Stimulated activated CD4-positive, alpha-beta T cell treated with anti-CD3 and anti-CD28 coated beads, Interleukin-1b, Interleukin-23, amount 100 ng/mL, for 1 hour (primary cell): ENCODE measurements around the gene FAM83G.
"Not testable (repeated sequence)": the region's sequence is repeated elsewhere in the genome, so short reads cannot be mapped to it uniquely, and the experiment has no call there.

Experiments used
- DNase-seq, 2 donors: peaks; one replicate each; pipeline ENCODE4 v3.0.0-alpha.2; 2020; ENCODE audit warnings: low read depth in 2 of 2

FAM83G gene

DNA sequence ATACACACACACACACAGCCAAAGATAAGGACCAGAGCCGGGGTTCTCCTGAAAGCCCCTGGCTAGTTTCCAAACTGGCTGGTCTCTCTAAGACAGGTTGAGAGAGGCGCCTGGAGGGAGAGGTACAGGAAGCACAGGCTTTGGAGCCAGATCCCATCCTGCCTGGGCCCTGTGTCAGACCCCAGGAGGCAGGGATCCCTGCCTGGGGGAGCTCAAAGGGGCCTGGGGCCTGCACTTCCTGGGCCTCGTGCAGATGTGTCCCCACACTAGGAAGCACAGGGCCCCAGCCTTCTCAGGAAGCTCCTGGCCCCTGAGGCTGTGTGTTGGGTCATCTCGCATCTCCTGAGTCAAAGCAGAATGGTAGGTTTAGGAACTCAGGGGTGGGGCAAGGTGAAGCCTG, 36.6 kb downstream of the FAM83G start:
- no peak for DNase-seq

DNA sequence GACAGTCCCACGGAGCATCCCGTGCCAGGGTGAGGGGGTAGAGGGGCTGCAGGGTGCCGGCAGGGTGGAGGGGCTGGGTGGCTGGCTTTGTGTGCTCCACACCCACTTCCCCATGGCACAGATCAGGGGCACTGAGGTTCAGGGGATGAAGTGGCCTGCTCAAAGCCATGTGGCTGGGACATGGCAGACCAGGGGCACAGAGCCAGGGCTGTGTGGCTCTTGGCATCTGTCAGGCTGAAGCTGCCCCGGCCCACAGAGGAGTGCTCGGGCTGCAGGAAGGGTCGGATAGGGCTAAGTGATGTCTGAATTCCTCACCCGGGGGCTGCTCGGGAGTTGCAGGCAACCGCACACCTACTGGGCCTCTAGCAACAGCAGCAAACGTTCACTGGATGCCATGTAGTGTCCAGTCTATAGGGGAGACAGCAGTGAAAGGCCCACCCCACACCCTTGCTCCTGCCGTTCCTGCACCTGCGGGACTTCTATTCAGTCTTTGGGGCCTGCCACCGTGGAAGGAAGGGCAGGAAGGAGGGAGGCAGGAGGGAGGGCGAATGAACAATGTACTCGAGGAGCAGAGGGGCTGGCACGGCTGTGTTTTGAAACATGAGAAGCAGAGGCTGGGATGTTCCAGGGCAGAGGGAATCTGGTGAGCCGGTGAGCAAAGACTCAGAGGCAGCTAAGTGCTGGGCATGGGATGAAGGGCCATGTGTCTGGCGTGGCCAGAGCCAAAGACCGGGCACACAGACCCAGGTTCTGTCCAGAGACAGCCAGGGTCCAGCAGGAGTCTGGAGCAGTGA, 37.5 kb downstream of the FAM83G start:
- DNase-seq, result no peak

DNA sequence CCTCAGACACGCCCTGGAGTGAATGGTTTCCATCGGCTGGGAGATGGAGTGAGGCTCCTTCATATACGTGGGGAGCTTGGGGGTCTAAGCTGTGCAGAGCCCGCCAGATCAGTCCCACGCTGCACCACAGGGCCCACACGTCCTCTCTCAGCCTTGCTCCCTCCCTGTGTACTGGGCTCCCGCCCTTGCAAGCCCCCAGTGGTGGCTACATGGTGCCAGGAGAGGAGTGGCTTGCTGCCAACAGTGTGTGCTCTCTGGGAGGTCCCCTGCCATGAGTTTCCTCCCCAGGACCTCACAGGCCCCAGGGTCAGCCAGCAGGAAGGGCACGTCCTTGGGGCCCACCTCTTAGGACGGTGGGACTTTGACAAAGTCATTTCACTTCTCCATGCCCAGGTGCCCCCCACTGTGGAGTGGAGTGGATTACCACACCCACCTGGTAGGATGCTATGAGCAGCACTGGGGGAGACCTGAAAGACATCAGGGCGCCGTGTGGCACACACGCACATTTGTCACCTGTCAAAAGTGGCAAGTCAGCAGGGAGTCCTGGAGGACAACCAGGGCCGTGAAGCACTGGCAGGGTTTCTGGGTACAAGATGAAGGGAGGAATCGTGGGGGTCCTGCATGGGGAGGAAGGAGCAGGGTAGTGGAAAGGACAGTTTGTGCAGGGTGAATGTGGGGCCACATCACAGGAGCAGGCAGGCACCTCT, 38.9 kb downstream of the FAM83G start:
- DNase-seq, result no peak

DNA sequence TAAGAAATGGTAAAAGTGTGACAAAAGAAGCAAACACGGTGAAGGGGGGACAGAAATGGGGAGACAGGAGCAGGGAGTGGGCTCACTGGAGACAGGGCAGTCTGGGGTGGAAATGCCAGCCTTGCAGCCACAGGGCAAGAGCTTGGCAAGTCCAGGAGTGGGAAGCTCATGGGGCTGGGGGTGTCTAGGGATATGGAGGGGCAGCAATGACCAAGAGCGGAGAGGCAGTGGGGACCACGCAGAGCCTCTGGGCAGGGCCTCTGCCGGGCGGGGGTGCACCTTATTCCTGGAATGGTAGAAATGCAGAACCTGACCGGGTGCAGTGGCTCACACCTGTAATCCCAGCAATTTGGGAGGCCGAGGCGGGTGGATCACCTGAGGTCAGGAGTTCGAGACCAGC, 40.0 kb downstream of the FAM83G start:
- no peak for DNase-seq

DNA sequence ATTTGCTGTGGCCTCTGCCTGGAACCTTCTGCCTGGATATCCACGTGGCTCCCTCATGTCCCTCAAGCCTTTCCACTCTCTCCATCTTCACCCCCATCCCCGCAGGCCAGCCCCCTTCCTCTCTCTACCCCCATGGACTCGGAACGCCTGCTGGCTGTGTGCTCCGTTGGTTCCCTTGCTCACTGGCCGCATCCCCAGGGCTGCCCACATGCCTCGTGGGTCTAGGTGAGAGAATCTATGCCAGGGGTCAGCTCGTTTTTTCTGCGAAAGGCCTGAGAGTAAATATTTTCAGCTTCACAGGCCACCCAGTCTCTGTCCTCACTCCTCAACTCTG, 40.6 kb downstream of the FAM83G start:
- DNase-seq, result no peak

DNA sequence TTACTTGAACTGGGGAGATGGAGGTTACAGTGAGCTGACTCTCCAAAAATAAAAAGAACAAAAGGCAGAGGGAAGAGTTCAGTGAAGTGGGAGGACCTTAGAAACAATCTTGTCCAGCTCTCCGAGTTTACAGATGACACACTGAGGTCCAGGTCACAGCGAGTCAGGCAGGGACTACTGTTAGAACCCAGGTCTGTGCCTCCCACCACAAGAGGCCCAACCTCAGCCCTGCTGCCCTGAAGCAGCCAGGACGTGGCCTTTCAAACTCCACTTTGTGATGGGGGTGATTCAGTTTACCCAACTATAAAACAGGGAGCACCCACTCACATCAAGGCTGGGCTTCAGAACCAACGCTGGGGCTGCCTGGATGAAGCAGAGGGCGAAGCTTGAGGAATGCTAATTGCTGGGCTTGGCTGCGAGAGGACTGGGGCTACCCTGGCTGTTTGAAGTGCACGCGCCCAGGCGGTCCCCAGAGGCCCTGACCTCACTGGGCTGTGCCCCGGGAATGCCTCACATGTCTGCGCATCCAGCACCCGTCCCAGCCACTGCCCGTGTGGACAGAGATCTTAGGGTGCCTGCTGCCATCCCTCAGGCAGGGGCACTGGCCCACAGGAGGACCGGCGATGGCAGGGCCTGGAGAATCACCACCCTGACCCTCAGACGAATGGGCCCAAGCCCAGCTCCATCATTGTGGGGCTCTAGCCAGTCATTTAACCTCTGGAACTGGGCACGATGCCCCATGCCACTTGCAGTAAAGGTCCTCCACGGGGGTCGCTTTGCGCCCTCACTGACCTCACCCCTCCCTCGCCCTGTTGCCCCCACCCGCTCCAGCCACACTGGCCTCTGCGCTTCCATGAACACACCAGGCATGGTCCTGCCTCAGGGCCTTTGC, 41.2 kb downstream of the FAM83G start:
- DNase-seq, result no peak

DNA sequence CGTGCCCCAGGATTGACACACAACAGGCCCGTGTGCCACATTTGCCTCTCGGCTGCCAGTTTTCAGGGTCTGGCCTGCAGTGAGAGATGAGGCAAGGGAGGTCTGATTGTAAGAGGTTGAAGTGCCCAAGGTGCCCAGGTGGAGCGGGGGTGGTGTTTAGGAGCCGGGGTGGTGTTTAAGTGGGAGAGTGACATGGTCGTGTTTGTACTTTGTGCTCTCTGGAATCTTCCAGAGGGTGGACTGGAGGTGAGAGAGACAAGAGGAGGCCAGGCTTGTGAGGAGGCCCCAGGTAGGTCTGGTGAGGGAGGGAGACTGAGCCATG, 42.1 kb downstream of the FAM83G start:
- DNase-seq, result no peak

DNA sequence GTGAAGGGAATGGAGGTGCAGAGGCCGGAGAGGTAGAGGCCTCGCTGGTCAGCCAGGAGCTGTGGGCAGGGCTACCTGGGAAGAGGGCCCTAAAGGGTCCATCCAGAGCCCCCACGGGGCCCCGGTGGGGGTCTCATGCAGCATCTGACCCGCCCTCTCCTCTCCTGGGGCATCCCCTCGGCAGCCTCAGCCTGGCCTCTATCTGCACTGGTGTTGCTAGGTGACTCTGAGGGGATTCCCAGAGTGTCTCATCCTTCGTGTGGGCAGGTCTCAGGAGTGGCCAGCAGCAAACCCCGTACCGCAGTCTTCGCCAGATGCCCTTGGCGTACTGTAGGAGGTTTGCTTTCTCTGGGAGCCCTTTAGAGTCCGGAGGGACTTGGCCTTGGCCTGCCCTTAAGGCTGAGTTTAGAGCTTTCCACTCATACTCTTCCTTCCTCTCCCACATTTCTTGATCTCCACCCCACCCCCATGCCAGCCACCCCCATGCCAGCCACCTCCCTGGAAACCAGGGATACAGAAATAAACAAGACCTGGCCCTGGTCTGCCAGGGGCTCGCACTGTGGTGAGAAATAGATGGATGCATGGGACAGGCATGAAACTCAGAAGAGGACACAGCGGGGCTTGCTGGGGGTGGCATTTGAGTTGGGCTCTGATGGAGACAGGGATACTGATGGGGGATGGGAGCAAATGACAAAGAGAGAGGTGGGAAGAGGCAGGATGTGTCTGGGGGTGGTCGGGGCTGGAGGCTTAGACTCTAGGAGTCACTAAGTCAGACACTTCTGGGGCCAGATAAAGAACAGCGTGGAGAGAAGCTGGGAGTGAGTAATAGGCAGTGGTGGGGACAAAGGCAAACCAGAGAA, 42.7 kb downstream of the FAM83G start:
- no peak for DNase-seq

DNA sequence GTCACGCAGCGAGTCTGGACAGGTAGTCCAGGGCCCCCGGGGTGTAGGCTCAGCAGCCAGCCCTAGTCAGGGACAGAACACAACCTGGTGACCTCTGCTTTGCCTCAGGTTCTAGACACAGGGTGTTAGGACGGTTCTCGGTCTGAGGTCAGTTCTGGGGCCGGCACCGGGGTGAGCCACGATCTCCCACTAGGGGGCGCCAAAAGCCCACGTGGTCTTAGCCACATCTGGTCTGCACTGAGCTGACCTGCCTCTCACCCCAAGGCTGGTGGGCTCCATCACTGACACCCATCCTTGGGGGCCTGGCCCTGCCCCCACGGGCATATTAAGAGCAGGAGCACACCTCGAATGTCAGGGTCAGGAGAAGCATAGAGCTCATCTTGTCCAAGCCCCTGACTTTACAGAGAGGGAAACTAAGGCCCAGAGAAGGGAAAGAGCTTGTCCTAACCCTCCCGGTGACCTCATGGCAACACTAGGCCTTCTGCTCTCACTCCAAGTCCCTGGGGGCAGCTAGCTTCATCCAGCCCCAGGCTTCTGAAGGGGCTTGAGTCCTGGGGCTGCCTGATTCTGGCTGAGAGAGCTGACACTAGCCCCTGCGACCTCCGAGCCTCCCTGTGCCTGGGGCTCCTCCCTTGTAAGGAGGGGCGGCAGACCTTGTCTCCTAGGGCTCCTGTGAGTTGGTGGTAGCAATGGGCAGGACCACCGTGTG, 43.6 kb downstream of the FAM83G start:
- peak; percentile 48 to 73 for DNase-seq

DNA sequence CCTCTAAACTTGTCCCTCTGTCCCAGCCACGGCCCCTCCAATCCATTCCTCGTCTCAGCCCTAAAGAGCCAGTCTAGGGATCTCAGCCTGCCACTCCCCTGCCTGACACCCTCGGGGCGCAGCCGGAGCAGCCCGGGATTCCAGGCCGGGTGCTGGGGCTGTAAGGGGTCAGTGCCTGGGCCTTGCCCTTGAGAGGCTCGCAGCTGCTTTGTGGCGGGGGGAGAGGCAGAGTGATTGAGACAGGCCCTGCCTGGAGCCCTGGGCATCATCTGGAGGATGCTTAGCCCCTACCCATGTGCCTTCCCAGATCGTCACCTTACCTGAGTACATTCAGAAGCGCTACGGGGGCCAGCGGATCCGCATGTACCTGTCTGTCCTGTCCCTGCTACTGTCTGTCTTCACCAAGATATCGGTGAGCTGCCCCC, 44.3 kb downstream of the FAM83G start:
- no peak for DNase-seq

DNA sequence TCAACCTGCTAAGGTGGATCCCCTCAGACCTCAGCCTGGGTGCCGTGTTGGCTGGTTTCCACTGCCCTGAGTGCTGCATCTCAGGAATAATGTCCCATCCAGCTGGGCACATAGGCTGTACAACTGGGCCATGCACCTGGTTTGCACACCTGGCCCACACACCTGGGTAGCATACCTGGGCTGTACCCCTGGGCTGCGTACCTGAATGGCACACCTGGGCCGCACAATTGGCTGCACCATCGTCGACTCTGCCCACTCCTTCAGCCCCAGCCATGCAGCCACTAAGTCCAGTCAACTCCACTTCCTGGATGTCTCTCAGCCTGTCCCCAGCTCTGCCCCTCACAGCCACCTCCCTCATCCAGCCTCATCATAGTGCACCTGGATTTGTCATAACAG, 44.7 kb downstream of the FAM83G start:
- no peak for DNase-seq

DNA sequence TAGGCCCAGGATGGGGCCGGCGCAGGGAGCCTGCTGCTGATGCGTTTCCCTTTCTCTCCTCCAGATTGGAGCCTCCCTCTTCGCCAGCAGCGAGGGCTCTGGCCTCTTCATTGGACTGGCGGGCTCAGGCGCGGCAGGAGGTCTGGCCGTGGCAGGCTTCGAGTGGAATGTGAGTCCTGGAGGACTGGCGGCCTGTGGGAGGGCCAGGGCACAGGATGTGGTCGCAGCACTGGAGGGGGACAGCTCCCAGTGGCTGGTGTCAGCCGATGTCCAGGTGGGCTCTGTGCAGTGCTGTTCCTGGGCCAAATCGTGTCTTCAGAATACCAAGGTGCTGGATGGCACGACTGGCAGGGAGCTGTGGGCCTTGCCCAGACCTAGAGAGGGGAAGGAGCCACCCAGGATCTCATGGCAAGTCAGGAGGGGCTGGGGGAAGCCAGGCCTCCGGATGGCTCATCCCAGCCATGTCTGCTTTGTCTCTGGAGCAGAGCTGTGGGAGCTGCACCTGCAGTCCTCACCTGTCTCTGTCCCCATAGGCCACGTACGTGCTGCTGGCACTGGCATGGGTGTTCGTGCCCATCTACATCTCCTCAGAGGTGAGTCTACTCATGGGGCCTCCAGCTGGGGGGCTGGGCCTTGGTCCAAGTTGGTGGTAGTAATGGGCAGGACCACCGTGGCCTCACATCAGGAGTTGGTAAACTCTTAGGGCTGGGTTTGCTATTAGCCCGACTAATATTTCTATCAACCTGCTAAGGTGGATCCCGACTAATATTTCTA, 45.3 kb downstream of the FAM83G start:
- DNase-seq, result no peak

DNA sequence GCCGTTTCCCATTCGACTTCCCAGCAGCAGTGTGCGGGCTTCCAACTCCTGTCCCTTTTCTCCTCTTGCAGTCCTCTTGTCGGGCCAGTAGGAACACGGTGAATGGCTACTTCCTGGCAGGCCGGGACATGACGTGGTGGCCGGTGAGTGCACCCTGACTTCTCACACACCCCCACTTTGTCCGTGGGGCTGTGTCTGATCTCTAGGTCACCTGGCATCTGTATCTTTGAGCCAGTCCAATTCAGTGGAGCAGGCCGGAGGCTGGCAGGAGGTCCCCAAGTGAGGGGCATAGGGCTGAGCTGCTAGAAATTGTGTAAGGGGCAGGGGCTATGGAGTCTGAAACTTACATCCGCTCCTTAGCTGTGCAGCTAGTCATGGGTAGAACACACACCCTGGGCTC, 46.0 kb downstream of the FAM83G start:
- DNase-seq, result no peak

DNA sequence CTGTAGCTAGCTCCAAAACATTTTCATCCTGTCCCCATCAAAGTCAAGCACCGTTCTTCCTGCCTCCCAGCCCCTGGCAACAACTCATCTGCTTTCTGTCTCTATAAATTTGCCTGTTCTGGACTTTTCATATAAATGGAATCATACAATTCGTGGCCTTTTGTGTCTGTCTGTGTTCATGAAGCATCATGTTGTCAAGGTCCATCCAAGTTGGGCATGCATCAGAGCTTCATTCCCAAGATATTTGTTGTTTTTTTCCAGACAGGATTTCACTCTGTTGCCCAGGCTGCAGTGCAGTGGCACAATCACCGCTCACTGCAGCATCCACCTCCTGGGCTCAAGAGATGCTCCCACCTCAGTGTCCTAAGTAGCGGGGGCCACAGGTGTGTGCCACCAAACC, 46.7 kb downstream of the FAM83G start:
- no peak for DNase-seq

DNA sequence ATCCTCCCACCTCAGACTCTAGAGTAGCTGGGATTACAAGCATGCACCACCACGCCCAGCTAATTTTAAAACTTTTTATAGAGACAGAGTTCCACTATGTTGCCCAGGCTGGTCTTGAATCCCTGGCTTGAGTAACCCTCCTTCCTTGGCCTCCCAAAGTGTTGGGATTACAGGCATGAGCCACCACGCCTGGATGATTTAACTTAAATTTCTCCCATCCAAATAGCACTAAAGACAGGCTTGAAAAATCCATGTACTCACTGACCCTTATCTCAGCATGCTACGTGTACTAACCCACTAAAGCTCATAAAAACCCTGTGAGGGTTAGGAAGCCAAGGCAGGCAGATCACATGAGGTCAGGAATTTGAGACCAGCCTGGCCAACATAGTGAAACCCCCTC, 48.0 kb downstream of the FAM83G start:
- DNase-seq, result no peak

DNA sequence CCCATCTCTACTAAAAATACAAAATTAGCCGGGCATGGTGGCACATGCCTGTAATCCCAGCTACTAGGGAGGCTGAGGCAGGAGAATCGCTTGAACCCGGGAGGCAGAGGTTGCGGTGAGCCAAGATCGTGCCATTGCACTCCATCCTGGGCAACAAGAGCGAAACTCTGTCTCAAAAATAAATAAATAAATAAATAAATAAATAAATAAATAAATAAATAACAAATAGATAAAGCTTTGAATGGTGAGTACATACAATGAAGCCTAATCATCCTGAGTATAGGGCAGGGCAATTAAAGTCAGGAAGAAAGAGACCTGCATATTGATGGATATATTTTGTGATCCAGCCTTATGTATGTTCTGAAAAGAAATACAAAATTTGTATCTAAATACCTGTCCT, 48.5 kb downstream of the FAM83G start:
- DNase-seq, result not testable (repeated sequence)

DNA sequence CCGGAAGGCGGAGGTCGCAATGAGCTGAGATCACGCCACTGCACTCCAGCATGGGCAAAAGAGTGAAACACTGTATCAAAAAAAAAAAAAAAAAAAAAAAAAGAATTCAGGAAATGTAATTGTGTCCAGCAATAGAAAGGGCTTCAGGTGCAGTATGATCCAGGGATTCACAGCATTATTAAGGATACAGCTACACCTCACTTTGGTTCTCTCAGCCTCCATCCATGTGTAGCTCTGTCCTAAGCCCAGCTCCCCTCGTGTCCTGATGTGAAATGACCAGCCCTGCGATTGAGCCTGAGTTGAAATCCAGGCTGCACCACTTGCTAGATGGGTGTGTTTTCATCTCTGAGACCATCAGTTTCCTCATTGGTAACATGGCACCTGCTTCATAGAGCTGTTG, 49.6 kb downstream of the FAM83G start:
- no peak for DNase-seq

DNA sequence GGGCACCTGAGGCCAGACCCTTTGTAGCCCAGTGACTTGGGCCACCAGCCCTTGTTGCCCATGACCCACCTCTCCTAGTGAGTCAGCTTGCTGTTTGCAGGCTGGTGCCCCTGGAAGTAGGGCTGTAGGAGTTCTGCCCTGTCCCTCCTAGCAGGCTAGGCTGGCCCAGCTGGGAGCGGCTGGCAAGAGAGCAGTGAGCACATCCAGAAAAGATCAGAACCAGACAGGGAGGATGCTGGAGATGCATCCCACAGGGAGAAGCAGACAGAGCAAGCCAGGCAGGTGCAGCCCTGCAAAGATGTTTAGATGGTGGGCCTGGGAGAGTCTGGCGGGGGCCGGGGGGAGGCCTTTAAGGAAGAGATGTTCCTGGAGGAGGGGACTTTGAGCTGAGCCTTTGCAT, 50.2 kb downstream of the FAM83G start:
- no peak for DNase-seq

DNA sequence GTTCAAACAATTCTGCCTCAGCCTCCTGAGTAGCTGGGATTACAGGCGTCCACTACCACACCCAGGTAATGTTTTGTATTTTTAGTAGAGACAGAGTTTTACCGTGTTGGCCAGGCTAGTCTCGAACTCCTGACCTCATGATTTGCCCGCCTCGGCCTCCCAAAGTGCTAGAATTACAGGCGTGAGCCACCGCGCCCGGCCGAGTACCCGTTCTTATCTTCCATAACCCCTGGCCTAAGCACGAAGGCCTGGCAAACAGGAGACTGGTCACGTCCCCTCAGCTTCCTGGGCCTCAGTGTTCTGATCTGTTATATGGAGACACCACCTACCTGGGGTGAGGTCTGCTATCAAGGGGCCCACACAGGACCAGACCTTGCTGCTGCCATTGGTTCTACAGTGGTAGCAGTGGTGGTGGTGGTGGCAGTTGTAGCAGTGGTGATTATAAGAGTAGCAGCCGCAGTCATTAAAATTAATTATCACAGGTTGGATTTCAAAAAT, 51.3 kb downstream of the FAM83G start:
- DNase-seq, result no peak
